ENCODE data around the gene AGR2.

GRCh38 chr7:16774986-16775385, 29.8 kb downstream of the AGR2 start:
- TF ChIP-seq RAD21 (IDR thresholded peaks at IDR 0.05; ENCODE audit: low read depth) (no peak), SIN3A (IDR thresholded peaks at IDR 0.05; ENCODE audit: low read depth) (no peak), POLR2A (IDR thresholded peaks at IDR 0.05; ENCODE audit: borderline replicate concordance, extremely low read depth, insufficient read depth, insufficient read length) (no peak), POLR2AphosphoS5 (IDR thresholded peaks at IDR 0.05; ENCODE audit: low read depth, low read length) (no peak), ZNF274 (IDR thresholded peaks at IDR 0.05; ENCODE audit: low read depth, low read length) (no peak), EZH2phosphoT487 (IDR thresholded peaks at IDR 0.05; ENCODE audit: borderline replicate concordance) (no peak), ZFX (IDR thresholded peaks at IDR 0.05) (no peak), FOSL1 (IDR thresholded peaks at IDR 0.05; ENCODE audit: low read depth) (no peak), CEBPB (IDR thresholded peaks at IDR 0.05; ENCODE audit: low read depth) (no peak), SRF (IDR thresholded peaks at IDR 0.05; ENCODE audit: low read depth) (no peak)
- TF ChIP-seq, protein P1, sequence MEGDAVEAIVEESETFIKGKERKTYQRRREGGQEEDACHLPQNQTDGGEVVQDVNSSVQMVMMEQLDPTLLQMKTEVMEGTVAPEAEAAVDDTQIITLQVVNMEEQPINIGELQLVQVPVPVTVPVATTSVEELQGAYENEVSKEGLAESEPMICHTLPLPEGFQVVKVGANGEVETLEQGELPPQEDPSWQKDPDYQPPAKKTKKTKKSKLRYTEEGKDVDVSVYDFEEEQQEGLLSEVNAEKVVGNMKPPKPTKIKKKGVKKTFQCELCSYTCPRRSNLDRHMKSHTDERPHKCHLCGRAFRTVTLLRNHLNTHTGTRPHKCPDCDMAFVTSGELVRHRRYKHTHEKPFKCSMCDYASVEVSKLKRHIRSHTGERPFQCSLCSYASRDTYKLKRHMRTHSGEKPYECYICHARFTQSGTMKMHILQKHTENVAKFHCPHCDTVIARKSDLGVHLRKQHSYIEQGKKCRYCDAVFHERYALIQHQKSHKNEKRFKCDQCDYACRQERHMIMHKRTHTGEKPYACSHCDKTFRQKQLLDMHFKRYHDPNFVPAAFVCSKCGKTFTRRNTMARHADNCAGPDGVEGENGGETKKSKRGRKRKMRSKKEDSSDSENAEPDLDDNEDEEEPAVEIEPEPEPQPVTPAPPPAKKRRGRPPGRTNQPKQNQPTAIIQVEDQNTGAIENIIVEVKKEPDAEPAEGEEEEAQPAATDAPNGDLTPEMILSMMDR (IDR thresholded peaks at IDR 0.05 in 2 of 3, conservative IDR thresholded peaks at IDR 0.05 in 1 of 3; ENCODE audit: borderline replicate concordance in 1 of 3, insufficient read depth in 1 of 3, low read depth in 2 of 3, low read length in 2 of 3): no peak
